ENCODE results near the gene PIBF1. TPM values are rescaled to one million over a fixed set of nuclear protein-coding genes. Genes with fewer than 3 reads are reported as not detected.
"Not testable (repeated sequence)": the region's sequence is repeated elsewhere in the genome, so short reads cannot be mapped to it uniquely, and the experiment has no call there.

Gene PIBF1
- total RNA-seq, 1 experiment from 2014 or later, result 4.8 TPM

DNA sequence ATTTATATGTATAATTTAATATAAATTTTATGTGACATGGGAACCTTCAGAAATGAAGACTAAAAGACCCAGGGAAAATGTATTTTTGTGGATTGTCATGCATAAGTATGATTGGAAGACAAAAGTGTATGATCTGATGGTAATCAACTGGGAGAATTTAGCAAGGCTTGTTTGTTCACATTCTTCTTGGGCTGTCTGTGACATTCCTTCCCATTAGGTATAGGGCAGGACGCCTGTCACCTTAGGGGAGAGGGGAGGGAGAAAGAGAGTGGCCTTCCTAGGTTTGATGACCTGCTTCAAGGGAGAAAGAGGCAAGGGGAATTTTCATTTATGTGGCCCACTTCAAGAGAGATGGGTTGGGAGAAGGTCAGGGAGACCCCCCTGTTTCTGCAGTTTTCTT is 22.4 kb downstream of the PIBF1 start:
- Histone ChIP-seq H3K27ac (ENCODE audit: low read length) (no peak overlapping the region), H3K9ac (ENCODE audit: low read length) (no peak overlapping the region), H4K20me1 (ENCODE audit: low read length) (no peaks in the 10 kb centered on the region), H3K4me1 (ENCODE audit: insufficient read depth, low read length) (no peaks in the 10 kb centered on the region), H3K9me2 (replicated peaks; ENCODE audit: low read length) (no peaks in the 10 kb centered on the region), H3K4me3 (ENCODE audit: low read length) (no peak overlapping the region), H3K79me2 (ENCODE audit: low read length) (no peaks in the 10 kb centered on the region), H3K9me3 (ENCODE audit: low read length) (no peaks in the 10 kb centered on the region), H3K27me3 (ENCODE audit: low read length) (no peaks in the 10 kb centered on the region), H3F3A (ENCODE audit: low read length, unreplicated experiment) (no peaks in the 10 kb centered on the region), H3K36me3 (ENCODE audit: low read depth, low read length) (no peaks in the 10 kb centered on the region), H3K4me2 (ENCODE audit: low read length) (no peak overlapping the region), H2AFZ (ENCODE audit: low read length) (no peak overlapping the region)
- ChIA-PET CTCF (no interaction called here), POLR2A (ENCODE audit: unreplicated experiment) (no interaction called here)
- intact Hi-C loops (cut with micrococcal nuclease), result no loop called here
- no TSS peak for BruUV-seq (replicated peaks)
- DNase-seq (no peak), ATAC-seq (no peak)
- TF ChIP-seq CTCF (conservative IDR thresholded peaks at IDR 0.05; ENCODE audit: low read depth, low read length), result no peak
- no peak for TF ChIP-seq EZH2 (IDR thresholded peaks at IDR 0.05; ENCODE audit: low read length, unreplicated experiment)
- no peak for TF ChIP-seq EZH2phosphoT487 (IDR thresholded peaks at IDR 0.05; ENCODE audit: borderline replicate concordance, low read length)

DNA sequence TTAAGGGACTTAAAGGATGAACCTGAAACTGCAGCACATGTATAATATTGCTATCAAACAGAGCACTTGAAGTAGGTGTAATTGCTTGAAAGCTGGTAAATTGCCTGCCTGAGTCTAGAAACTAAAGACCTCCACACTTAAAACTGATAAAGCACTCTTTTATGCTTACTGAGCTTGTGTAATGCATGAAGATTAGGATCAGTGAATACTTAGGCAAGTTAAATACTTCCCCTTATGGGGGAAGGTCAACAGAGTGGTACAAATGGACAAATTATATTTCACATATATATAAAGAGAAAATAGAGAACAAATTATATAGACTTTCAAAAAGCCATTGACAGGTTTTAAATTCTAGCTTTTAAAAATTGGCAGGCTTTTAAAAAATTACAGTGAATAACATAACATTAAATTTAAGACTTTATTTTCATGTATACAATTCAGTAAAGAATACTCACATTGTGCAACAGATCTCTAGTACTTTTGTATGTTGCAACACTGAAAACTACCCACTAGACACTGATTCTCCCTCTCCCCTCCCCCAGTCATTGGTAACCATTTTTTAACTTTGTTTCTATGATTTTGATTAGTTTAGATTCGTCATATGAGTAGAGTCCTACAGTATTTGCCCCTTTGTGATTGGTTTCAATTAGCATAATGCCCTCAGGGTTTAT is 23.9 kb downstream of the PIBF1 start:
- no peaks in the 10 kb centered on the region for H3K4me1 ChIP-seq (ENCODE audit: insufficient read depth, low read length)
- TF ChIP-seq CTCF (conservative IDR thresholded peaks at IDR 0.05; ENCODE audit: low read depth, low read length), result no peak
- TF ChIP-seq EZH2phosphoT487 (IDR thresholded peaks at IDR 0.05; ENCODE audit: borderline replicate concordance, low read length), result no peak
- TF ChIP-seq EZH2 (IDR thresholded peaks at IDR 0.05; ENCODE audit: low read length, unreplicated experiment), result no peak
- H3K4me2 ChIP-seq (ENCODE audit: low read length), result no peak overlapping the region
- H3K27ac ChIP-seq (ENCODE audit: low read length), result no peak overlapping the region
- H4K20me1 ChIP-seq (ENCODE audit: low read length), result no peaks in the 10 kb centered on the region
- H3K36me3 ChIP-seq (ENCODE audit: low read depth, low read length), result no peaks in the 10 kb centered on the region
- POLR2A ChIA-PET (ENCODE audit: unreplicated experiment), result no interaction called here
- no peaks in the 10 kb centered on the region for H3K27me3 ChIP-seq (ENCODE audit: low read length)
- no peak overlapping the region for H3K4me3 ChIP-seq (ENCODE audit: low read length)
- no peaks in the 10 kb centered on the region for H3K79me2 ChIP-seq (ENCODE audit: low read length)
- no peaks in the 10 kb centered on the region for H3K9me2 ChIP-seq (replicated peaks; ENCODE audit: low read length)
- H3K9me3 ChIP-seq (ENCODE audit: low read length), result no peaks in the 10 kb centered on the region
- H2AFZ ChIP-seq (ENCODE audit: low read length), result no peak overlapping the region
- H3K9ac ChIP-seq (ENCODE audit: low read length), result no peak overlapping the region
- CTCF ChIA-PET, result no interaction called here
- no TSS peak for BruUV-seq (replicated peaks)
- H3F3A ChIP-seq (ENCODE audit: low read length, unreplicated experiment), result no peaks in the 10 kb centered on the region
- DNase-seq, result no peak
- no peak for ATAC-seq
- intact Hi-C loops (cut with micrococcal nuclease), result no loop called here

- BruUV-seq (replicated peaks); H3K9me2 ChIP-seq (replicated peaks; ENCODE audit: low read length); H4K20me1 ChIP-seq (ENCODE audit: low read length); H3K4me3 ChIP-seq (ENCODE audit: low read length); CTCF ChIA-PET; H3K27me3 ChIP-seq (ENCODE audit: low read length); H3K27ac ChIP-seq (ENCODE audit: low read length); H3K79me2 ChIP-seq (ENCODE audit: low read length); ATAC-seq; H3K9ac ChIP-seq (ENCODE audit: low read length); H3K4me2 ChIP-seq (ENCODE audit: low read length); H3K36me3 ChIP-seq (ENCODE audit: low read depth, low read length); POLR2A ChIA-PET (ENCODE audit: unreplicated experiment); H2AFZ ChIP-seq (ENCODE audit: low read length); H3F3A ChIP-seq (ENCODE audit: low read length, unreplicated experiment); H3K9me3 ChIP-seq (ENCODE audit: low read length); H3K4me1 ChIP-seq (ENCODE audit: insufficient read depth, low read length); intact Hi-C loops (cut with micrococcal nuclease); DNase-seq: not testable (repeated sequence)
These were observed 24.6 kb downstream of the PIBF1 start for GRCh38 chr13:72806514-72806913.

All from PC-3 (cell line).